SK-N-SH (cell line): ENCODE measurements around the gene CCSER1. TPM values are rescaled to one million over a fixed set of nuclear protein-coding genes. Genes with fewer than 3 reads are reported as not detected.

Experiments
- CTCF ChIA-PET: fragments of 300-600, 350-600 bp; formaldehyde crosslinking; extraction: SDS; loops from one replicate; lab custom pipeline; 2021; lab: Yijun Ruan, JAX
- POLR2A ChIA-PET: fragments of 350-600 bp; sonication (Branson Sonifier 250); formaldehyde crosslinking; extraction: SDS; loops from one replicate; lab custom pipeline; 2020; ENCODE audit warnings: antibody characterized with exemption, inconsistent platforms; lab: Yijun Ruan, JAX
- DNase-seq: peaks from one replicate; pipeline ENCODE4 v3.0.0; 2012
- H2AFZ ChIP-seq: fragments of 200-600 bp; sonication (generic); 2 replicates; pipeline ENCODE4 v1.8.1; 2016; ENCODE audit warnings: antibody characterized with exemption, mild to moderate bottlenecking, low read depth
- H3F3A ChIP-seq: fragments of 200-600 bp; sonication (generic); replicated peaks from 2 replicates; pipeline ENCODE3; 2016; ENCODE audit warnings: antibody characterized with exemption, mild to moderate bottlenecking; ENCODE audit not compliant: insufficient read depth
- H3K27ac ChIP-seq, 2 experiments: fragments of 200-500 bp in 1 of 2; fragments of 200-600 bp in 1 of 2; sonication (Bioruptor generic) in 1 of 2; sonication (generic), shearing (Covaris generic) in 1 of 2; 2 replicates each; pipeline versions ENCODE4 v1.5.1 to v1.6.1; 2014 to 2016; ENCODE audit warnings: low read depth in 2 of 2, inconsistent platforms in 1 of 2, low read length in 1 of 2, mild to moderate bottlenecking in 1 of 2, mixed read lengths in 1 of 2
- H3K27me3 ChIP-seq: fragments of 200-600 bp; sonication (generic), shearing (Covaris generic); 2 replicates; pipeline ENCODE4 v1.6.1; 2016; ENCODE audit warnings: mixed run types; ENCODE audit not compliant: insufficient read depth
- H3K36me3 ChIP-seq, 2 experiments: fragments of 200-500 bp in 1 of 2; fragments of 200-600 bp in 1 of 2; sonication (Bioruptor generic) in 1 of 2; sonication (generic) in 1 of 2; replicated peaks in 1 of 2; 2 replicates each; pipeline versions ENCODE3 to v1.5.1; 2014 to 2016; ENCODE audit warnings: low read length in 1 of 2, mild to moderate bottlenecking in 1 of 2; ENCODE audit not compliant: insufficient read depth in 2 of 2, control insufficient read depth in 1 of 2
- H3K4me1 ChIP-seq, 2 experiments: fragments of 200-500 bp in 1 of 2; fragments of 200-600 bp in 1 of 2; sonication (Bioruptor generic) in 1 of 2; sonication (generic), shearing (Covaris generic) in 1 of 2; 2 replicates each; pipeline versions ENCODE4 v1.5.1 to v1.6.1; 2014 to 2016; ENCODE audit warnings: low read depth in 1 of 2, low read length in 1 of 2, mixed run types in 1 of 2; ENCODE audit not compliant: insufficient read depth in 2 of 2, control insufficient read depth in 1 of 2
- H3K4me2 ChIP-seq: fragments of 200-600 bp; sonication (generic), shearing (Covaris generic); 2 replicates; pipeline ENCODE4 v1.6.1; 2017; ENCODE audit warnings: mixed run types
- H3K4me3 ChIP-seq, 2 experiments: fragments of 200-500 bp in 1 of 2; fragments of 200-600 bp in 1 of 2; sonication (Bioruptor generic) in 1 of 2; sonication (generic), shearing (Covaris generic) in 1 of 2; 2 replicates each; pipeline versions ENCODE4 v1.5.1 to v1.8.1; 2014 to 2016; ENCODE audit warnings: low read depth in 2 of 2, inconsistent platforms in 1 of 2, low read length in 1 of 2, mild to moderate bottlenecking in 1 of 2, mixed read lengths in 1 of 2, moderate library complexity in 1 of 2
- H3K79me2 ChIP-seq: fragments of 200-600 bp; sonication (generic); 2 replicates; pipeline ENCODE4 v1.8.1; 2017; ENCODE audit warnings: mild to moderate bottlenecking; ENCODE audit not compliant: insufficient read depth
- H3K9ac ChIP-seq: fragments of 200-600 bp; sonication (generic); 2 replicates; pipeline ENCODE4 v1.6.1; 2017; ENCODE audit warnings: mixed run types
- H3K9me2 ChIP-seq: fragments of 200-600 bp; sonication (generic); 2 replicates; pipeline ENCODE4 v1.6.1; 2017; ENCODE audit warnings: mixed run types
- H3K9me3 ChIP-seq: fragments of 200-600 bp; sonication (generic); 2 replicates; pipeline ENCODE4 v1.6.1; 2017; ENCODE audit warnings: mixed run types, mild to moderate bottlenecking, moderate library complexity
- H4K20me1 ChIP-seq: fragments of 200-600 bp; sonication (generic); 2 replicates; pipeline ENCODE4 v1.6.1; 2017; ENCODE audit warnings: mild to moderate bottlenecking, mixed run types; ENCODE audit not compliant: insufficient read depth
- EZH2phosphoT487 ChIP-seq: fragments of 200-600 bp; sonication (generic); IDR thresholded peaks from 2 replicates; pipeline ENCODE4 v1.6.1; 2017; ENCODE audit warnings: low read depth, mixed run types, mild to moderate bottlenecking, antibody characterized with exemption, moderate library complexity, borderline replicate concordance
- FOXM1 ChIP-seq: IDR thresholded peaks from 2 replicates; pipeline ENCODE4 v1.4.0; 2012; ENCODE audit warnings: low read depth, mild to moderate bottlenecking
- MXI1 ChIP-seq: IDR thresholded peaks from 2 replicates; pipeline ENCODE4 v1.6.1; 2012; ENCODE audit warnings: mild to moderate bottlenecking, low read depth, low read length, improper control_type of control experiment
- NRF1 ChIP-seq: IDR thresholded peaks from 2 replicates; pipeline ENCODE4 v1.6.1; 2012; ENCODE audit warnings: low read depth, mild to moderate bottlenecking, low read length
- POLR2AphosphoS5 ChIP-seq: IDR thresholded peaks from 2 replicates; pipeline ENCODE4 v1.6.1; 2012; ENCODE audit warnings: low read depth, low read length
- REST ChIP-seq: IDR thresholded peaks from 2 replicates; pipeline ENCODE4 v1.6.1; 2012; ENCODE audit warnings: mild to moderate bottlenecking, low read depth, low read length, moderate library complexity
- RFX5 ChIP-seq: IDR thresholded peaks from 2 replicates; pipeline ENCODE4 v1.6.1; 2012; ENCODE audit warnings: mild to moderate bottlenecking, improper control_type of control experiment, low read length
- RXRA ChIP-seq: IDR thresholded peaks from 2 replicates; pipeline ENCODE4 v1.4.0; 2012; ENCODE audit warnings: low read depth, mild to moderate bottlenecking, borderline replicate concordance
- TAF1 ChIP-seq: IDR thresholded peaks from 2 replicates; pipeline ENCODE4 v1.6.1; 2012; ENCODE audit warnings: low read depth, mild to moderate bottlenecking, low read length, moderate library complexity, borderline replicate concordance
- TEAD4 ChIP-seq: IDR thresholded peaks from 2 replicates; pipeline ENCODE4 v1.4.0; 2012; ENCODE audit warnings: mild to moderate bottlenecking, borderline replicate concordance; ENCODE audit not compliant: insufficient read depth
- YY1 ChIP-seq: IDR thresholded peaks from 2 replicates; pipeline ENCODE4 v1.4.0; 2012; ENCODE audit warnings: low read depth, mild to moderate bottlenecking
- ZBTB33 ChIP-seq: IDR thresholded peaks from 2 replicates; pipeline ENCODE4 v1.4.0; 2012; ENCODE audit warnings: low read depth, borderline replicate concordance
- WGBS: methylation state at CpG from one replicate; pipeline ENCODE4 v1.1.6; 2017; ENCODE audit warnings: low lambda C conversion rate; 5-methylcytosine and 5-hydroxymethylcytosine counted together
- polyA plus RNA-seq, 3 experiments: library from polyadenylated mRNA; depleted of rRNA; stranded (reverse); fragments of >200 nt; gene quantifications; 2 replicates each; pipeline ENCODE4 v1.2.3, GENCODE V29; 2012
- TF ChIP-seq, protein P1 (sequence below): fragments of 150-350 bp; IDR thresholded peaks from 2 replicates; pipeline ENCODE4 v1.6.1; 2016; ENCODE audit warnings: mild to moderate bottlenecking, low read depth, low read length

Gene CCSER1
- polyA plus RNA-seq, 1 of the 3 experiments (the other 2 are of a cell fraction), result 0.05 TPM

DNA sequence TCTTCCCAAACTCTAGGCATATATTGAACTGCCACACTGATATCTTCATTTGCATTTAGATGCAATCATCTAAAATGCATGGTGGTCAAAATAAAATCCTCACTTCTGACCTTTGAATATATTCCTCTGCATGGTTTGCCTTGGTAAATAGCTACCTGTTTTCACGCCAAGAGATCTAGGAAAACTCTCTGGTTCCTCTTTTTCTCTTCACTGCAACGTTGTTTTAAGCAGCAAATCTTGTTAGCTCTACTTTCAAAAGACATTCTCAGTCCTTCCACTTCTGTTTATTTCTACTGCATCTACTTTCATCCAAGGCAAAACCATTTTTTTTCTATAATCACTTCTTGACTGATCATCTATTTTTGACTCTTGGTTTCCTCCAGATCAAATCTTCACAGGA is 1174.9 kb downstream of the CCSER1 start:
- H3K9me2 ChIP-seq, result 0 out of 2 replicates have a peak, but pooled peaks cover 3% of the 10 kb centered on the region
- no peak overlapping the region for H3K4me3 ChIP-seq
- POLR2A ChIA-PET, result no interaction called here
- TF ChIP-seq, protein P1, sequence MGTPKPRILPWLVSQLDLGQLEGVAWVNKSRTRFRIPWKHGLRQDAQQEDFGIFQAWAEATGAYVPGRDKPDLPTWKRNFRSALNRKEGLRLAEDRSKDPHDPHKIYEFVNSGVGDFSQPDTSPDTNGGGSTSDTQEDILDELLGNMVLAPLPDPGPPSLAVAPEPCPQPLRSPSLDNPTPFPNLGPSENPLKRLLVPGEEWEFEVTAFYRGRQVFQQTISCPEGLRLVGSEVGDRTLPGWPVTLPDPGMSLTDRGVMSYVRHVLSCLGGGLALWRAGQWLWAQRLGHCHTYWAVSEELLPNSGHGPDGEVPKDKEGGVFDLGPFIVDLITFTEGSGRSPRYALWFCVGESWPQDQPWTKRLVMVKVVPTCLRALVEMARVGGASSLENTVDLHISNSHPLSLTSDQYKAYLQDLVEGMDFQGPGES, result no peak
- TF ChIP-seq FOXM1 (no peak), MXI1 (no peak), ZBTB33 (no peak), EZH2phosphoT487 (no peak), REST (no peak), TAF1 (no peak), TEAD4 (no peak), RFX5 (no peak), YY1 (no peak), NRF1 (no peak), POLR2AphosphoS5 (no peak), RXRA (no peak)
- TF ChIP-seq, all 33 proteins: peak for 0
- Histone ChIP-seq H4K20me1 (no peaks in the 10 kb centered on the region), H2AFZ (no peak overlapping the region), H3K9ac (no peak overlapping the region), H3K79me2 (no peaks in the 10 kb centered on the region), H3K36me3 (no peaks in the 10 kb centered on the region), H3F3A (no peaks in the 10 kb centered on the region), H3K4me2 (no peak overlapping the region), H3K27me3 (no peaks in the 10 kb centered on the region), H3K4me1 (no peaks in the 10 kb centered on the region), H3K27ac (no peak overlapping the region), H3K9me3 (no peaks in the 10 kb centered on the region)
- WGBS, result 54% methylated on average over 2 of the region's 2 CpGs
- CTCF ChIA-PET, result no interaction called here
- DNase-seq, result no peak
